ENCODE measurements around the gene APEH.

- TF ChIP-seq ZBTB21 (tag by site-specific recombination; IDR thresholded peaks at IDR 0.05) (no peak), CTCF (tag by site-specific recombination; IDR thresholded peaks at IDR 0.05) (no peak), ZNF23 (tag by site-specific recombination; IDR thresholded peaks at IDR 0.05; ENCODE audit: borderline replicate concordance) (no peak), KLF9 (tag by site-specific recombination; IDR thresholded peaks at IDR 0.05; ENCODE audit: low read depth) (no peak), ZBTB1 (tag by site-specific recombination; IDR thresholded peaks at IDR 0.05) (no peak), ZNF354C (tag by site-specific recombination; IDR thresholded peaks at IDR 0.05; ENCODE audit: borderline replicate concordance, low read depth) (no peak), ZBTB11 (tag by site-specific recombination; conservative IDR thresholded peaks at IDR 0.05; ENCODE audit: low read depth) (no peak), ZBTB10 (tag by site-specific recombination; IDR thresholded peaks at IDR 0.05) (no peak), ZNF24 (tag by site-specific recombination; IDR thresholded peaks at IDR 0.05) (no peak), ZNF274 (IDR thresholded peaks at IDR 0.05; ENCODE audit: low read length) (no peak), ZNF274 (tag by site-specific recombination; IDR thresholded peaks at IDR 0.05; ENCODE audit: borderline replicate concordance) (no peak), ZNF18 (tag by site-specific recombination; IDR thresholded peaks at IDR 0.05) (no peak), MZF1 (tag by site-specific recombination; IDR thresholded peaks at IDR 0.05; ENCODE audit: borderline replicate concordance) (no peak), ZNF10 (tag by site-specific recombination; IDR thresholded peaks at IDR 0.05) (no peak), ZBTB7A (tag by site-specific recombination; IDR thresholded peaks at IDR 0.05; ENCODE audit: low read depth) (no peak)
These were observed 25.9 kb downstream of the APEH start for GRCh38 chr3:49700014-49700413.
